GM04503 (cell line): ENCODE data around the gene CRTC1.
"Not testable (repeated sequence)": the region's sequence is repeated elsewhere in the genome, so short reads cannot be mapped to it uniquely, and the experiment has no call there.

Experiments used
- DNase-seq: peaks from one replicate; pipeline ENCODE4 v3.0.0-alpha.2; 2012; ENCODE audit warnings: low read depth

The CRTC1 gene

DNA sequence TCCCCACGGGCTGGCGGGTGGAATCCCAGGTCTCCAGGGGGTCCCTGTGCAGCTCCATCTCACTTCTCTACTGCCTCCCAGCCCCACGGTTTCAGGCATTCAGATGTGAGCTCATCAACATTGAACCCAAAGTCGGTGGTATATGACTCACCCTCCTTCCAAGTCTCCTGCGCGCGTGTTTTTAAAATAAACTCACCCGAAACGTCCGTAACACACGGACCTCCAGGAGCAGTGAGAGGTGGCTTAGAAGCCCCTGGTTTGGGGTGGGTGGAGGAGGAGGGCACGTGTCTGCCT is 14.0 kb upstream of the CRTC1 start:
- no peak for DNase-seq

DNA sequence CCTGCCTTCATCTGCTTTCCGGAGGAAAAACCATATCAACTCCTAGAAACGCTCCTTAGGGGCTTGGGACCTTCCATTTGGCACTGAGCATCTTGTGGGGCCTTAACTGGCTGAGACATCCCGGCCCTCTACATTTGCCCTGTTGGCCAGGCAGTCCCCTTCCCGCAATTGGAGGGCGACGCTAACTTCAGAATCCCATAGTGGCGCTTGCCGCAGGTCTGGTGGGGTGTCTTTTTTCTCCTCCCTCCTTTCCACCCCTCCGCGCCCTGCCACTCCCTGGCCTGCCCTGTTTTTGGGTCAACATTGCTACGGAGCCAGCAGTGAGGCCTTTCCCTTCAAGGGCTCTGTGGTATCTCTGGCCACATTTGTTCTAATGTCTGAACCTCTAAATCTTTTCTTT is 13.6 kb upstream of the CRTC1 start:
- DNase-seq = no peak

DNA sequence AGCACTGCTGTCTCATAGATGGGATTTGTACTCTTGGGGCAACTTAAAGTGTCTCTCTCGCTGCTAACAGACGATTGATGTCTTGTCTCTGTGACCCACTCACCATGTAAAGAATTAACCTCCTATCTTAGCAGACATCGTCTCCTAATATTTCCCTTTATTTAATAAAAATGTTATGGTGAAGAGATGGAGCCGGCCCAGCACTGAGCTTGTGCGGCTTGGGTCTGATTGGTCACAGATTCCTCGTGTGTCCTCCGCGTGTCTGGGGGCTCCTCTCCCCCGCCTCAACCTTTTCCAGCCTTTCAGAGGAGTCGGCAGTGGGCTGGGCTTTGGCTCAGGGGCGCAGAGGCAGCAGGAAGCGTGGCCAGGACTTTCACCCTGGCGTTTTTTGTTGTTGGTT is 13.2 kb upstream of the CRTC1 start:
- no peak for DNase-seq

DNA sequence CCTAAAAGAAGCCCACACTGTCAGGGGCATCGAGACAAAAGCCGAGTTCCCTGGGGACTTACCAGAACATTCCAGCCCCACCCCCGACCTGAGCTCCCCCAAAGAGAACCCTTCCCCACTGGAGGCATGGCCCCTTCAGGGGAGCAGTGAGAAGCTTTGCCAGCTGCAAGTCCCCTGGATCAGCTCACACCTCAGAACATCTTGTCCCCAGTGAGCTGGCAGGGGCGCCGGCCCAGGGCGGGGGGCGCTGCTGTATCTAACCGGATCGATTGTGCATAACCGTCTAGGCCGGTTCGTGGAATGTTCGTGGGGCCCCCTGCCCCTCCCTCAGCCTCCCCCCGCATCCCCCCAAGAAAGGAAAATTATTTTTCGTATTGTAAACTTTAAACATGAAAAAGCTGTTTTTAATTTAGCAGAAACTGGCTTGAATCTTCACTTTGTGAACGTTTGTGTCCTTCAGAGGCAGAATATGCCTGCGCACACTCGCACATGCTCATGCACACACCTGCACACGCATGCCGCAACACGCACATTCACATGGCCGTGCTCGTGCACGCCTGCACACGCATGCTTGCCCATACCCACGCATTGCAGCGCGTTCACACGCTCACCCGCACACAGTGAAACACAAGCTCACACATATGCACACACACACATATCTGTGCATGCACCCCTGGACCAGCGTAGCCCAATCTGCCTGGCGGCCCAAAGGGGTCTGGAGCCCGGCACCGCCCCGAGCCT is 12.0 kb upstream of the CRTC1 start:
- DNase-seq = no peak

DNA sequence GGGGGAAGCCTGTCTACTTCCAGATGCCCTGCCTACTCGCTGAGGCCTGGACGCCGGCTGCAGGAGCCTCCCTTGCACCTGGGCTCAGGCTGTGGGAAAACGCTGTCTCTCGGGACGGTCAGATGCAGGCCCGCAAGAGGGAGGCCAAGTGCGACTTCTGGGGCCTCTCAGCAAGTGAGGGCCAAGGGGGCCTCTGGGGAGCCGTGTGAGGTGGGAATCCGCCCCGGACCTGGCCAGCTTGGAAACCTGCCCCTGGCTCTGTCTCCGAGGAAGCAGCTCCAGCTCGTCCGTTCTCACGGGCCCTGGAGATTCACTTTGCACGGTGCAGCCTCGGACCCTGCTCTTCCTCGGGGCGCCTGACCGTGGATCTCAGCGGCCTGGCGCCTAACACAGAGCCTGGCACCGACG is 11.4 kb upstream of the CRTC1 start:
- DNase-seq = no peak

DNA sequence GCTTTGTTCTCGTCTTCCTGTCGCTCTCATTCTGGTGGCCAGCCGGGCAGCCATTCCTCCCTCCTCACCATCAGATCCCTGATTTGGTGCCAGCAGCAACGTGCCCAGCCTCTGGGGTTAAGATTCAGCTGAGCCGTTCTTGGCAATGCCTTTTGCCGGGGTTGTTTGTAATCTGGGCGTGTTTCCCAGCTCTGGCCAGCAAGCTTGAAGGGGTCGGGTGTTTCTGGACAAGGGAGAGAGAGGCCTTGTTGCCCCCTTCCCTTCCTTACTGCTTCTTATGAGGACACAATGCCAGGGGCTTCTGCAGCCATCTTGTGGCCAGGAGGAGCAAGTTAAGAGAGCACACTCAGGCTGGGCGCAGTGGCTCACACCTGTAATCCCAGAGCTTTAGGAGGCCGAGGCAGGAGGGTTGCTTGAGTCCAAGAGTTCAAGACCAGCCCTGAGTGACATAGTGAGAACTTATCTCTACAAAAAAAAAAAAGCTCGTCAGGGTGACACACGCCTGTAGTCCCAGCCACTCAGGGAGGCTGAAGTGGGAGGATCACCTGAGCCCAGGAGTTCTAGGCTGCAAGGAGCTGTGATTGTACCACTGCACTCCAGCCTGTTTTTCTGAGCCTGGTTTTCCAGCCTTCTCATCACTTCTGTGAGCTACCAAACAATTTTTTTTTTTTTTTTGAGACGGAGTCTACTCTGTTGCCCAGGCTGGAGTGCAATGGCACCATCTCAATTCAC is 10.7 kb upstream of the CRTC1 start:
- DNase-seq = no peak

DNA sequence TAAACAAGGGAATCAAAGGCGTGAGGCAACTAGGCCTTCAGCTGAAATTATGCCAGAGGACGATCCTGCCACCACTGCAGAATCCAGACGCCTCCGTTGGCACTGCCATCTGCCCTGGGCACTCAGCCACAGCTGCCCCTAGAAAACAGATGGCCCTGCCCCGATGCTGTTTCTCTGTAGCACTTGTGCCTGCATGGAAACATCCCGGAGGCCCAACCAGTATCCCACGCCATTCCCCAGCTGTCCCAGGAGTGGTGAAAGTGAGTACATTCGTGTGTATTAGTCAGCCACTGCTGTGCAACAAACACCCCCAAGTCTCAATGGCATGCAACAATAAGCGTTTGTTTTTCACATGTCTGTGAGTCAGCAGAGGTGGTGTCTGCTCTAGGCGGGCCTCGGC is 8.9 kb upstream of the CRTC1 start:
- no peak for DNase-seq

DNA sequence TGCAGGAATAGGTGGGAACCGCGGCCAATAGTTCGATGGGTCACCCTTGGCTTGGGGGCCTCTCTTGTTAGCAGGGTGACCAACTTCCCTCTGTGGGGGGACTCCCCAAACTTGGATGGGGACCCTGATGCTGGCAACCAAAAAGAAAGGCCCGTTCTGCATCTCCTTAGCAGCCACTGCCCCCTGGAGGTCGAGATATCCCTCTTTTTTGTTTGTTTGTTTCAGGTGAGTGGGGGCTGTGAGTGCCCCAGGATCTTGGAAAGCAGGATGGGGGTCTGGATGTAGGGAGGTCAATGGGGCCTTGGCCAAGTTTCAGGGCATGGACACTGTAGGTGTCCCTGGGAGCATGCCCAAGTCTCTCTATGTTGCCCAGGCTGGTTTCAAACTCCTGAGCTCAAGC is 7.7 kb upstream of the CRTC1 start:
- DNase-seq = no peak

DNA sequence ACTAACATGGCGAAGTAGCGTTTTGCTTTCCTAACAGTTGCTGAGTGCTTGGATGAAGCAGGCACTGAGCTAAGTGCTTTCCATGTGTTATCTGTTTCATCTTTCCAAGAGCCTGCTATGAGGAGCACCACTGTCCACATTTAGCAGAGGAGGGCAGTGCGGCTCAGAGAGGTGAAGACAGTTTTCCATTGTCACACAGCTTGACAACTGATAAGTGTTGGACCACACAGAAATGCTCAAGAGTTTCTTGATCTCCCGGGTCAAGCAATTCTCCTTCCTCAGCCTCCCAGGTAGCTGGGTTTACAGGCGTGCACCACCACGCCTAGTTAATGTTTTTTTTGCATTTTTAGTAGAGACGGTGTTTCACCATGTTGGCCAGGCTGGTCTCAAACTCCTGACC is 6.8 kb upstream of the CRTC1 start:
- DNase-seq = no peak

DNA sequence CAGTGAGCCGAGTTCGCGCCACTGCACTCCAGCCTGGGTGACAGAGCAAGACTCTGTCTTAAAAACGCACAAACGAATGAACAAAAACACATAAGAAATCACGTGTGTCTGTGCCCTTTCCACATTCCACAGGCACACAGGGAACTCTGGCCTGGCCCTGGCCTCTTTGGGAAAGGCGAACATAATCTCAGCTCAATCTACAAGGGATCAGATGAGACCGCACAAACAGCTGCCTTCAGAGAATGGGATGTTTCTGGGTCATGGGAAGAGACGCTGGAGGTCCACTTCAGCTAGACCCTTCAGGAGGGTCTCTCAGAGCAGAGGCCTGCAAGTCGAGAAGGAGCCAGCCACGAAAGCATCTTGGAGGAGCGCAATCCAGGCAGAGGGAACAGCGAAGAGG is 6.3 kb upstream of the CRTC1 start:
- DNase-seq = no peak

DNA sequence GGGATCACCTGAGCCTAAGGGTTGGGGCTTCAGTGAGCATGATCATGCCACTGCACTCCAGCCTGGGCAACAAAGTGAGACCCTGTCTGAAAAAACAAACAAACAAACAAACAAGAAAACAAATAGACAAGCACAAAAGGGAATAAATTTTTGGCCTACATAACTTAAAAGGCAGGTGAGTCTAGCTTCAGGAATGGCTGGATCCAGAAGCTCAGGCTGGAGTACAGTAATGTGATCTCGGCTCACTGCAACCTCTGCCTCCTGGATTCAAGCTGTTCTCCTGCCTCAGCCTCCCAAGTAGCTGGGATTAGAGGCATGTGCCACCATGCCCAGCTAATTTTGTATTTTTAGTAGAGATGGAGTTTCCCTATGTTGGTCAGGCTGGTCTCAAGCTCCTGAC is 3.3 kb upstream of the CRTC1 start:
- not testable (repeated sequence) for DNase-seq

DNA sequence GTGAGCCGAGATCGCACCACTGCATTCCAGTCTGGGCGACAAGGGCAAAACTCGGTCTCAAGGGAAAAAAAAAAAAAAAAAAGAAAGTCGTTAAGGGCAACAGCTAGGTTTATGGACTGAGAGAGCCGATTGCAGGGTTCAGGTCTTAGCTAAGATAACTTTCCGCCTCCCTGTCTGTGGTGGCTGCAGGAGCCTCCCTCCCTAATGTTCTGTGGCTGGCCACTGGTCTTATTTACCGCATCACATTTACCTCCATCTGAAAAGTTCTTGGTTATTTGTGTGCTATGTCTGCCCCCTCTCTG is 722 bp upstream of the CRTC1 start:
- DNase-seq = no peak

DNA sequence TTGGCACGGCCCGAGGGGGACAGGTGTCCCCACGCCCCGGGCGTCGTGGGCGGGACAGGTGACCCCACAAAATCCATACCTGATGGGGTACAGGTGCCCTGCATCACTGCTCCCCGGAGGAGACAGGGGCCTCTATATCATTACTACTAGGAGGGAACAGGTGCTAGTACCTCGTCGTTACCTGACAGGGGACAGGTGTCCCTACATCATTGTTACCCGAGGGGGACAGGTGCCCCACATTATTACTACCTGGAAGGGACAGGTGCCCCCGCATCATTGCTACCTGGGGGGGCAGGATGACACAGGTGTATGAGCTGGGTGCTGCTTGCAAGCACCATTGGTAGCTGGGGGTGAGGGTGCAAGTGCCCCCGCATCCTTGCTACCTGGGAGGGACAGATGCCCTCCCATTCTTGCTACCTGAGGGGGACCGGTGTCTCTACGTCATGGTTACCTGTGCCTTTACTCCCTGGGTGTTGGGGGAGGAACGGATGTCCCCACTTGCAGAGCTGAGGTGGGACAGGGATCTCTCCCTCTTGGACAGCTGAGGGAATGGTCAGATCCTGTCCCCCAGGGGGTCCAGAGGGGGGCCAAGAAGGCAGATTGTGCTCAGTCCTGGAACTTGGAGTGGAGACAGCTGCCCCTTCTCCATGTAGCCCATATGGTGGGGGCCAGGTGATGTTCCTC is 620 bp downstream of the CRTC1 start:
- DNase-seq = no peak

DNA sequence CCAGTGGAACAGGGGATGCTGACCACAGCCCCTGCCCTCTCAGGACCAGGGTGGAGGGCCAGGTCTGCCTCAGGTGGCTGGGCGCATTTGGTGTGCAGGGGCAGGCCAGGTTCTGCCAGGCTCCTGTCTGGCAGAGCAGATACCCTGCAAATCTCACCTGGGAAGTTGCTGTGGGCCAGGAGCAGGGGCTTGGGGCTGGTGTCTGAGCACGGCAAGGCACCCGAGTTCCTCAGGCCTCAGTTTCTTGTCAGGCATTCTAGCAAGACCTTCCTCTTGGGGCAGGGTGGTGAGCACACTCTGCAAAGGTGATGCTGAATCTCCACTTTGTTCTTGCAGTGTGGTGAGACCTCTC is 1.1 kb downstream of the CRTC1 start:
- DNase-seq = no peak

DNA sequence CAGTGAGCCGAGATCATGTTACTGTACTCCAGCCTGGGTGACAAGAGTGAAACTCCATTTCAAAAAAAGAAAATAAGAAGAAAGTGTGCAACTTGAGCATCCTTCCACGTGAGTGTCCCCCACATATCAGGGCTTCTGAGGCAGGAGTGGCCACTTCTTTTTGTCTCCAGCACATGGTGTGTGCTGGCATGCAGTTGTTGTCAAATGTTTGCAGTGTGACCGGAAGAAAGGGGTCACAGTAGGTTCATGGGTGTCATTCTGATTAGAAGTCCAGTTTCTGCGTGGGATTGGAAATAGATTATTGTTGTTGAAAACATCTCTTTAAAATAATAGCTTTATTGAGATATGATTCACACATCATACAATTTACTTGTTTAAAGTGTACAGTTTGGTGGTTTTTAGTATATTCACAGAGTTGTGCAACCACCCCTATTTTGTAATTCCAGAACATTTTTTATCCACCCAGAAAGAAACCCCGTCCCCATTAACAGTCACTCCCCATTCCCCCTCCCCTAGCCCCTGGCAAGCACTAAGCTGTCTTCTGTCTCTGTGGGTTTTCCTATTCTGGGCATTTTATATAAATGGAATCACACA is 2.2 kb downstream of the CRTC1 start:
- no peak for DNase-seq

DNA sequence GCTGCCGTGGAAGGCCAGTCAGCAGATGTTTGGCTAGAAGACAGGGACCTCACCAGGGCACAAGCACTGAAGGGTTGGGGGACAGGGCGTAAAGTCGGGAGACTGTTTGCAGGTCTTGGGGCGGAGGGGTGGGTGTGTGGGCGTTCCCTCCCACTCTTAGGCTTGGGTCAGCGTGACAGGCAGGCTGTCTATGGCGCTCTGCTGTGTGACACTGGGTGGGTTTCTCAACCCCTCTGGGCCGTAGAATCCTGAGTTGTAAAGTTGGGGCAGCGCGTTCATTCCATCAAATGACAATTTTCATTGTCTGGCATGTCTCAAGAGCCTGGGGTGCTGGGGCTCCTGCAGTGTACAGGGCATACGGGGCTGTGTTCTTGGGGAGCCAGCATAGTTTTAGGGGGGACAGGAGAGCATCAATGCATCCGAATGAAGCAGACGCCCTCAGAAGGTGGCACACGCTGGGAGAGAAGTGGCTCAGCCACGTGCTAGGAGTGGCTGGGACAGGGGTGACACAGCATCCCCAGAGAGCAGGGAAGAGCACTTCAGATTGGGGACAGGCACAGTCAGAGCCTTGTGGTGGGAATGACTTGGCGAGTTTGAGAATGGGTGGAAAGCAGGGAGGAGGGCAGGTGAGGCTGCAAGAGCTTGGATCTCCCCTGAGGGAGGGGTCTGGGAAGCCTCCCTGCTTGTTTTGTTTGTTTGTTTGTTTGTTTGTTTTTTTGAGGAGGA is 4.4 kb downstream of the CRTC1 start:
- DNase-seq = no peak

DNA sequence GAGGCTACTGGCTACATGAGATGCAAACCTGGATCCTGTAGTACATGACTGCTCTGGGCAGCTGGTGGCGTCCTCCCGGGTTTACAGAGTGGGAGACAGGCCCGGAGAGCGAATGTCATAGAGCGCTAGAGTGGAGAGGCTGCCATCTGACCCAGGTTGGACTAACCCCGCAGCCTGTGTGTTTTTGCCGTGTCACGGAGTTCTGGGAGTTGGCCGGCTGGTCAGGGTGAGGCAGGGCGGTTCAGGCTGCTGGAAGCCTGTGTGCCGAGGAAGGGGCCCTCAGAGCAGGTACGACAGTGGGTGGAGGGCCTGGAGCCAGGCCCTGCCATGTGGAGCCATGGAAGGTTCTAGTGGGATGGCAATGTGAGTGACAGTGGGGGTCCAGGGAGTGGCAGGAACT is 12.5 kb downstream of the CRTC1 start:
- no peak for DNase-seq

DNA sequence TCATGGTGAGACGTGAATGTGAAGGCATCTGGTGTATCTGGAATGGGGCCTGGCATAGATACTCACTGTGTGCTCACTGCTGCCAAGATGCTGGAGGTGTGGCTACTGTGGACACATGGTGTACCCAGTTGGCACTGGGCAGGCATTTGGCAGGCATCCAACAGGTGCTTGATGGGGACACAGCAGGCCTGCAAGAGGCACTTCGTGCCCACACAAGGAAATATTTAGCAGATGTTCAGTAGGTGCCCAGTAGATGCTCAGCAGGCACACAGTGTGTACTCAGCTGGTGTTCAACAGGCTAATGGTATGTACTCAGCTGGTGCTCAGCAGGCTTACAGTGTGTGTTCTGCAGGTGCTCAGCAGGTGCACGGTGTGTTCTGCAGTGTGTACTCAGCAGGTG is 14.2 kb downstream of the CRTC1 start:
- no peak for DNase-seq

DNA sequence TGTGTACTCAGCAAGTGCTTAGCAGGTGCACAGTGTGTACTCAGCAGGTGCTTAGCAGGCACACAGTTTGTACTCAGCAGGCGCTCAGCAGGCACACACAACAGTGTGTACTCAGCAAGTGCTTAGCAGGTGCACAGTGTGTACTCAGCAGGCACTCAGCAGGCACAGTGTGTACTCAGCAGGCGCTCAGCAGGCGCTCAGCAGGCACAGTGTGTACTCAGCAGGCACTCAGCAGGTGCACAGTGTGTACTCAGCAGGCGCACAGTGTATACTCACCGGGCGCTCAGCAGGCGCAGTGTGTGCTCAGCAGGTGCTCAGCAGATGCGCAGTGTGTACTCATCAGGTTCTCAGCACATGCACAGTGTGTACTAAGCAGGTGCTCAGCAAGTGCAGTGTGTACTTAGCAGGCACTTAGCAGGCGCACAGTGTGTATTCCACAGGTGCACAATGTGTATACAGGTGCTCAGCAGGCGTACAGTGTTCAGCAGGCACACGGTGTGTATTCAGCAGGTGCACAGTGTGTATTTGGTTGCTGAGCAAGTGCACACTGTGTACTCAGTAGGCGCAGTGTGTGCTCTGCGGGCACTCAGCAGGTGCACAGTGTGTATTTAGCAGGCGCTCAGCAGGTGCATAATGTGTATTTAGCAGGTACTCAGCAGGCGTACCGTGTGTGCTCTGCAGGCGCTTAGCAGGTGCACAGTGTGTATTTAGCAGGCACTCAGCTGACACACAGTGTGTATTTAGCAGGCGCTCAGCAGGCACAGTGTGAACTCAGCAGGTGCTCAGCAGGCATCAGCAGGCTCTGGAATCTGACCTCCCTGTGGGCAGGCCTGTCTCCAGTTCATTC is 15.1 kb downstream of the CRTC1 start:
- DNase-seq = no peak

DNA sequence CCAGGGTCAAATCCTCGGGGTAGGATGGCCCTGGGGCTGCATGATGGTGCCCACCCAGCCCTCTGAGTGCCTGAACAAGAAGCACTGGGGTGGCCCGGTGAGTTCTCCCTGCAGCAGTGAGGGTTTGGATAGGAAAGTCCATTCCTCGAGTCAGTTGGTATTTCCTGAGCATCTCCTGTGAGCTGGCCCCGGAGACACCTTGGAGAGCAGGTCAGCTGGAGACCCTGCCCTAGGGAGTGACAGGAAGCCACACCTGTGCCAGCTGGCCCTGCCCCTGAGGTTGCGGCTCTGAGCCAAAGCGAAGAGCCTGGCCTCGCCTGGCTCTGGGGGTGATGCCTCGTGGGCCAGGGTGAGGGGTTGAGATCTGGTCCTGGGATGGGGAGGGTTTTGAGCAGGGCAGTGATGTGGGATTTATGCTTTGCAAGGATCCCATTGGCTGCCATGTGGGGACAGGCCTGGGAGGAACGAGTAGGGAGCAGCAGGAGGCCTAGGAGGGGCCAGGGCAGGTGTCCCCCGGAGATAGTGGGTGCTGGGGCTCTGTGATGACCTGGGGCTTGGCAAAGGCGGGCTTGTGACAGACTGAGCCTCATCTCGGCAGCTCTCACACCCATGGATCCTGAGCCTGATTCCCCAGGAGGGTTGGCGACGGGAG is 16.0 kb downstream of the CRTC1 start:
- no peak for DNase-seq

DNA sequence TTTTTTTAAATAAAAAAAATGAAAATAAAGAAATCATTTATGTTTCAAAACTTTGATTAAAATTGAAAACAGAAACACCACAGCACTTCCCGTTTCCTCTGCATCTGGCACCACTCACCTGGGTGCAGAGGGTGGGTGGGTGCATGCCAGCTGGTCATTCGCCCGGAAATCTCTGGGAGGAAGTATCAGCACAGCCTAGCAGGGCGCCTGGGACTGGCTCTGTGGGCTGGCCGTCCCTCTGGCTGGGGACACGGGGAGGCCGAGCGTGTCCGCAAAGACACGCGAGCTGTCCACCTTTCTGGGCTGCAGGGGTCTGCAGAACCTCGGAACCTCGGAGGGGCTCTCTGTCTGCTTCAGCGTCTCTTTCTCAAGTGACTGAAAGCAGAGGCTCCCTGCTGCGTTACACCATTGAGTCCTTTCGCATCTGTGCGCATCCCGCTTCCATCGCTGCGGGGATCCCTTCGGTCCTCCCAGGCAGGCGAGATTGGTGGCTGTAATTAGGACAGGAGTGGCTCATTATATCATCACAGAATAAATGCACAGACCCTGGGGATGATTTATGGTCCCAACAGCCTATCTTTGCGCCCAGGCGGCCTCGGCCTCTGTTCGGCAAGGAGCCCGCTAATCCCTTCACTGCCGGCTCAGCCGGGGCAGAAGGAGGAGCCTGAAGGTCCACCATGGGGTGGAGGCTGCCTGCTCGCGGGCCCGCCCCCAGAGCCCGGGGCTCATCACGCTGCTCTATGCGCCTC is 17.2 kb downstream of the CRTC1 start:
- DNase-seq = peak; percentile 13
